Superior temporal gyrus (tissue), 1 donor: ENCODE measurements around the gene FAM83G.
"Not testable (repeated sequence)": the region's sequence is repeated elsewhere in the genome, so short reads cannot be mapped to it uniquely, and the experiment has no call there.

Experiments
- DNase-seq: peaks from one replicate; pipeline ENCODE4 v3.0.0-alpha.2; 2016; ENCODE audit errors: extremely low spot score

The FAM83G gene, protein sequence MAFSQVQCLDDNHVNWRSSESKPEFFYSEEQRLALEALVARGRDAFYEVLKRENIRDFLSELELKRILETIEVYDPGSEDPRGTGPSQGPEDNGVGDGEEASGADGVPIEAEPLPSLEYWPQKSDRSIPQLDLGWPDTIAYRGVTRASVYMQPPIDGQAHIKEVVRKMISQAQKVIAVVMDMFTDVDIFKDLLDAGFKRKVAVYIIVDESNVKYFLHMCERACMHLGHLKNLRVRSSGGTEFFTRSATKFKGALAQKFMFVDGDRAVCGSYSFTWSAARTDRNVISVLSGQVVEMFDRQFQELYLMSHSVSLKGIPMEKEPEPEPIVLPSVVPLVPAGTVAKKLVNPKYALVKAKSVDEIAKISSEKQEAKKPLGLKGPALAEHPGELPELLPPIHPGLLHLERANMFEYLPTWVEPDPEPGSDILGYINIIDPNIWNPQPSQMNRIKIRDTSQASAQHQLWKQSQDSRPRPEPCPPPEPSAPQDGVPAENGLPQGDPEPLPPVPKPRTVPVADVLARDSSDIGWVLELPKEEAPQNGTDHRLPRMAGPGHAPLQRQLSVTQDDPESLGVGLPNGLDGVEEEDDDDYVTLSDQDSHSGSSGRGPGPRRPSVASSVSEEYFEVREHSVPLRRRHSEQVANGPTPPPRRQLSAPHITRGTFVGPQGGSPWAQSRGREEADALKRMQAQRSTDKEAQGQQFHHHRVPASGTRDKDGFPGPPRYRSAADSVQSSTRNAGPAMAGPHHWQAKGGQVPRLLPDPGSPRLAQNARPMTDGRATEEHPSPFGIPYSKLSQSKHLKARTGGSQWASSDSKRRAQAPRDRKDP

DNA sequence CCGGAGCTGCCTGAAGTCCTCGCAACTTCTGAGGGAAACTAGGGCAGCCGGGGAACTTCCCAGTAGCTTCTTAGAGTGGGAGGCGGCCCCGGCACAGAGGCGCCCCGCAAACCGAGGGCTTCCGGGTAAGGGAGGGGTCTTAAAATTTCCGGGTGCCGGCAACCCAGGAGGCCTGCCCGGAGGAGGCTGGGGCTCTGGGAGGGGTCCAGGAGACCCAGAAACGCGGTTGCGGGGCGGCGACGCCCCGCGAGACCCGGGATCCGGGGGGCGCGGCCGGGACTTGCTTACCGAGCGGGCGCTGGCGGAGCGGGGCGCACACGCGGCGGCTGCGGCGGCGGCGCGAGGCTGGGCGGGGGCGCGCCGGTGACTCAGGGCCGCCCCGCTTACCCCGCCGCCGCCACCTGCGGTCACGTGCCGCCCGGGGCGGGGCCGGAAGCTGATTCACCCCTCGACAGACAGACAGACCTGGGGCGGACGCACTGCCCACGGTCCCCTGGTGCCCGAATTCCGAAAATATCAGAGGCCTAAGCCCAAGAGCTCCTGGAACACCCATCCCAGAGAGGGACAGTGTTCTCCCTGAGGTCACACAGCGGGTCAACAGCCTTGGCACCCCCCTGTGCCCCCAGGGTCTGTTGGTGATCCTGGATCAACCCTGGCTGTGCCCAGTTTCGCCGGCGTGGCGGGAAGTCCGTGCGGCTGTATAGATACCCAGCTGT is at the start of gene FAM83G:
TSS of gene FAM83G (minus strand) at position 344 of the 716 bp plus-strand sequence. CDS start 723 bp downstream, outside the sequence.
- DNase-seq = no peak

DNA sequence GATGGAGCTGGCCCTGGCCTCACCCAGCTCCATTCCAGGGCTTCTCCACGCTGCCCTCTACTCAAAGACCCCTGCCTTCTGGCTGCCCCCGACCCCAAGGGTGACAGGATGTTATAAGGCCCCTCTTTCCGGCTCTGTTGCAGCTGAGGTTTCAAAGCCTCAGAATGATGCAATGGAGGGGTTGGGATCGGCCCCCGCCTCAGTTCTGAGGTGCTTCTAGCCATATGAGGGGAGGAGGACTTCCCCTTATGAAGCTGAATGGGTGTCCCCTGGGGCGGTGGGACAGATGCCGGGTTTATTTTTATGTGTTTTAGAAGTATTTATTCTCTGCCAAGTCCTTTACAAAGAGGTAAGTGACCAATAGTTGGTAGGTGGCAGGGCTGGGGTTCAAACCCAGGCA is 44.3 kb upstream of the FAM83G start:
- DNase-seq = not testable (repeated sequence)

DNA sequence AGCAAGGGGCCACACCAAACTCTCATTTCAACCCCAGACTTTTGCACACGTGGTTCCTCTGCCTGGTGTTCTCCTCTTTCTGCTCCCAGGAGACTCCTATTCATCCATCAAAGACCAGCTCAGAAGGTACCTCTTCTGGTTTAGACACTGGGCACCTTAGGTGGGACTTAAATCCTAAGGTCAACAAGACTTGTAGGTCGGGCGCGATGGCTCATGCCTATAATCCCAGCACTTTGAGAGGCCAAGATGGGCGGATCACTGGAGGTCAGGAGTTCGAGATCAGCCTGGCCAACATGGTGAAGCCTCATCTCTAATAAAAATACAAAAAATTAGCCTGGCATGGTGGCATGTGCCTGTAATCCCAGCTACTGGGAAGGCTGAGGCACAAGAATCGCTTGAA is 42.9 kb upstream of the FAM83G start:
- DNase-seq = not testable (repeated sequence)

DNA sequence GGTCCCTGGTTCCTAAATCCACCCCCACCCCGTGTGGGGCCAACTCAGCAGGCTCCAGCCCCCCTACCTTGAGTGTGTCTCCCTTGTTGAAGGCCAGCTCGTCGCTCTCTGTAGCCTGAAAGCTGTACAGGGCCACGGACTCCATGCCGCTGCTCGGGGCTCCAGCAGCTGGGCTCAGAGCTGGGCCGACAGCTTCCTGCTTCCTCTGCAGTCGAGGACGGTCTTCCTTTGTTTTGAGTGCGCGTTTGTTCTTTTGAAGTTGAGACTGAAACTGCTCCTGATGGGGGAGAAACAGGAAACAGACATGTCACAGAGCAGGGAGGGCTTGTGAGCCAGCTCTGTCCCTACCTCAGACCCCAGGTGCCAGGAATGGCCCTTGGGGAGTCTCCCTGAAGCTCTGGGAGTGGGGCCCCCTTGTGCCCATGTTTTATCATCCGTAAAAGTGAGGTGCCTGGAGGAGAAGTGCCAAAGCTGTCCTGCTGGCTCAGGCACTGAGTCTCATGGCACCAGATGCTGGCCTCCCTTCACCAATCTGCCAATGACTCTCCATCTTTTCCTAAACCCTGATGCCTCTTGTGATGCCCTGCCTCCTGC is 42.3 kb upstream of the FAM83G start, which contains the start of gene GRAP:
TSS of gene GRAP (minus strand) at position 176 of the 594 bp plus-strand sequence. CDS start at position 145, 31 bp downstream.
- not testable (repeated sequence) for DNase-seq

DNA sequence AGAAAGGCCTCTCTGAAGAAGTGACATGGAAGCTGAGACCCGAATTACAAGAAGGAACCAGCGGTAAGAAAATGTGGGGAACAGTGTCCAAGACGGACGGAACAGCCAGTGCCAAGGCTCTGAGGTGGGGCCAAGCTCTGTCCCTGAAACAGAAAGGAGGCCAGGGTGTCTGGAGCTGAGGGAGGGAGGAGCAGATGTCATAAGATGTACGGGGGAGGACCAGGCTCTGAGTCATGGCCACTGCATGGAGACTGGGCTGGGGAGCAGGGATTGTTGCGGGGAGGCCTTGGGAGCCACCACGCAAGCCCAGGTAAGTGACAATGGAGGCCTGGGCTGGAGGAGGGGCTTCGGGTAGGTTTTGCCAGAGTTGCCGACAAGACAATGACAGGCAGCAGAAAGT is 40.1 kb upstream of the FAM83G start:
- not testable (repeated sequence) for DNase-seq

DNA sequence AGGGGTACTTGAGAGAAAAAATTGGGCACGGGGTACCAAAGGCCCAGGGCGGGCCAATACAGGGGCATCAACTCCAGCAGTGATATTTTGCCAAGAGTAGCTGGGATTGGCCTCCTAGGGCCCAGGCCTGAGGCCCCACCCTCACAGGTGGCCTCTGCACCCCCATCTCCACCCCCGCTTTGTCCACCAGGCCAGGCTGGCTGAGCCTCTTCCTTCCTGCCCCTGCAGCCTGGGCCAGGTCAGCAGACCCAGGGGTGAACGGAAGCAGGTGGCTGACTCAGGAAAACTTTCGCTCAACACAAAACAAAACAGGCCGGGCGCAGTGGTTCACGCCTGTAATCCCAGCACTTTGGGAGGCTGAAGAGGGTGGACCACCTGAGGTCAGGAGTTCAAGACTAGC is 38.5 kb upstream of the FAM83G start:
- not testable (repeated sequence) for DNase-seq

DNA sequence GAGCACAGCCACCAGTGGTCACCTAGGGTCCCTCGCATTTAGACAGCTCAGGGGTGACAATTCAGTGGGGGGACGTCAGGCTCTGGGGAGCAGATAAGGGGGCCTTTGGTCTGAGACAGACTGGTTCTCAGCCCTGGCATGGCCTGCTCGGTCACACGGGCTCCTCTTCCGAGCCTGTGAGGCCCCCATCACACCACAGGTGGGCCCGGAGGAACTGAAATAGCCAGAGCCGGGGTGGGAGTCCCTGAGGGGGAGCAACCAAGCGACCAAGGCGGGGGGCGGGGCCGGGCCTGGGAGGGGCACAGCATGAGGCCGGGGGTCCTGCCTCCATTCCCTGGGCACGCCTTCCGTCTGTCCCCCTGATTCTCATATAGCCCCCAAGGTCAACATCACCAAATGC is 37.8 kb upstream of the FAM83G start:
- DNase-seq = not testable (repeated sequence)

DNA sequence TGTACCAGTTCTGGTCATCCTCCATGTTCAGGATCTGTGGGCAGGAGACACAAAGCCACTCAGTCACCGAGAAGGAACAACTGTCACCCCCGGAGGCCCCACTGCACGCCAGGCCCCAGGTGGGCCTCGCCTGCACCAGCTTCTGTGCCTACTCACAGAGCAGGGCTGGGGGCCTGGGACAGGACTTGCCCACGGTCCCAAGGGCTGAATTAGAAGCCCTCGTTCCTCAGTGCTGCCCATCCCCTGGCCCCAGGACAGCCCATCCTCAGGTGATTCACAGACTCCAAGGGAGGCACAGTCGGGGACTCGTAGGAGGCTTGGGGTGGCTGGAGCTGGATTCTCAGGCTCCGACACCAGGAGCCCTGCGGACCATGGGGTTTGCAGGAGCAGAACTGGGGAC is 37.3 kb upstream of the FAM83G start:
- not testable (repeated sequence) for DNase-seq

DNA sequence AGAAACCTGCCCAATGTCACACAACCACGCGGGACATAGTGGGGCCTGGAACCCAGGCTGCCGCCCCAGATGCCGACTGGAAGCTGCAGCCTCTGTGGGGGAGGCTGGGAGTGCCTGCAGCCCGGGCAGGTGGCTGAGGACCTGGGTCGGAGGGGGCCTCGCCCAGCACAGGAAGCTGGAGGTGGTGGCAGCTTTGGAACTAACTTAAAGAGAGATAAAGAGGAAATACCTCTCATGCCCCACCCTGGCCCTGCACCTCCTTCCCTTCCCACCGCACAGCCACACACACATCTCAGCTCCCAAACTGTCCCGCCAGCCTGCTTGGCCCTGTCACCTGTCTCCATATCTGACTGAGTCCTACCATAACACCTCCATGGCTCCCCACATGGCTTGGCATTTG is 35.8 kb upstream of the FAM83G start:
- not testable (repeated sequence) for DNase-seq

DNA sequence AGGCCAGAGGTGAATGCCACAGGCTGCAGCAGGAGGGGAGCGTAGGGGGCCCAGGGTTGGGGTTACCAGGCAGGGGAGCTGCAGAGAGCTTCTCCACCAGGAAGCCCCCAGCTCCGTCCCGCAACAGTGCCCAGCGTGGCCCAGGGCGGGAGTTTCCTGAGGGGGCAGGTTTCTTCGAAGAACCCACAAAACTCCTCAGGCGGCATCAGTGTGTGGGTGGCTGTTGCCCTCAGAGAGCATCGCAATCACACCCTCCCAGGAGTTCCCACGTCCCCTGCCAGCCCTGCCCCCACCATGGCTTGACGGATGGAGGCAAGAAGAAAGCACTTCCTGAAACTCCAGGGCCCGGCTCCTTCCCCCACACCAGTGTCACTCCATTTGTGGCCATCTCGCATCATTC is 34.2 kb upstream of the FAM83G start:
- not testable (repeated sequence) for DNase-seq

DNA sequence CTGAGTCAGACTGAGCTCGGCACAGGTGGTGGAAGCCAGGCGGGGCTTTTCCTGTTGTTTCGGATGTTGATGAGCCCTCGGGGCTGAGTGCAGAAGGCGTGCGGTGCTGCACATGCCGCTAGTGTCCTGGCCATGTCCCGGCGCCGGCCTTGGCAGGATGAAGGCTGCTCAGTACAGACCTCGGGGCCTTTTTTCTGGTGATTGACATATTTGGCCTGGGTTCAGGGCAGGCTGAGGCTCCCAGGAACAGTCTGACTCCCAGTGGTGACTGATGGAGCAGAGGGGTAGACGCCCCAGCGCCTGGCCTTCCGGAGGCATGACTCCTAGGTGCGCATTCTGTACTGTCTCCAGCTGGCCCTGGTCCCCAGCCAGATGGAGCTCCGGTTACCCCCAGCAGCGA is 33.4 kb upstream of the FAM83G start:
- DNase-seq = not testable (repeated sequence)

DNA sequence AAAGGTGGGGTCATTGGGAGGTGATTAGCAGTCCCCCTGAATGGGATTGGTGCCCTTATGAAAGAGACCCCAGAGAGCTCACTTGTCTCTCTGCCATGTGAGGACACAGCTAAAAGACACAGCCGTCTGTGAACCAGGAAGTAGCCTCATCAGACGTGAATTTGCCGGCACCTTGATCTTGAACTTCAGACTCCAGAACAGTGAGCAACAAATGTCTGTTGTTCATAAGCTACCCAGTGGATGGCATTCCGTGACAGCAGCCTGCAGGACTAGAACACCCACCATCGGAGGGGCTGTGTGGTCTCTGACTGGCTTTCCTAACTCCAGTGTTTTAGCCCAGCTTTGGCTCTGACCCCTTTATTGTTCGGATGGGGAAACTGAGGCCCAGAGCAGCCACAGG is 33.0 kb upstream of the FAM83G start:
- not testable (repeated sequence) for DNase-seq

DNA sequence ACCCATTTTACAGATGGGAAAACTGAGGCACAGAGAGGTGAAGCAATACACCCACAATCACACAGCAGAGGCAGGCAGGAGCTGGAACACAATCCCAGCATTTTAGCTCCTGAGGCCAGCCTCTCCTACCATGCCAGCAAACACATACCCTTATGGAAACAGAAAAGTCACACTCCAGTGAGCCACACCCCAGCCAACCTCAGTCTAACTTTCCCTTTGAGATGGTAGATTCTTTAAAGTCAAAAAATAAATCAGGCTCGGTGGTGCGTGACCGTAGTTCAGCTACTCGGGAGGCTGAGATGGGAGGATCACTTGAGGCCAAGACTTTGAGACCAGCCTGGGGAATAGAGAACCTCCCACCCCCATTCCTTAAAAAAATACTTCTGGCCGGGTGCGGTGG is 31.6 kb upstream of the FAM83G start:
- not testable (repeated sequence) for DNase-seq

DNA sequence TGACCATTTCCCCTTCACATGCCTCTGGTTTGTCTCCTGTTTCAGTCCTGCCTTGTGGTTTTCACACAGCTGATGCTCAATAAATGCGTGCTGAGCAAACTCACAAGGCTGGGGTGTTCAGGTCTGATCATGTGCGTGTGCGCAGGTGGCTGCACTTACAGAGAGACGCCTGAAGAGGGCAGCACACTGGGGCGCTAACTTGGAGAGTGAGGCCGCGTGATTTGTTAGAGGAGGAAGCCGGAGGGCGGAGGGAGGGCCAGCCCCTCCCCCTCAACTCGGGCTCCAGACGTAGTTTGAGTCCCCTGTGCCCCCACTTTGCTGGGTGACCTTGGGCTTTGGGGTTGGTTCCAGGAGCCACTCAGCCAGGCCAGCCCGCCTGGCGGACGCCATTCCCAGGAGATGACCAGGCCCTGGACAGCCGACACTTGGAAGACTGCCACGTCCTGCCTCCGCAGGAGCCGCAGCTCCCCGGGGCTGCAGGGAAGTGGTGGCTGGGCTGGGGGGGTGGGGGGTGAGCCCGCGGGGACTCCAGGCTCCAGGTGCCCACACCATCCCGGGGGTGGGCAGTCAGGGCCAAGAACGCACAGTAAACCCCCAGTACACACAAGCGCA is 27.9 kb upstream of the FAM83G start:
- not testable (repeated sequence) for DNase-seq

DNA sequence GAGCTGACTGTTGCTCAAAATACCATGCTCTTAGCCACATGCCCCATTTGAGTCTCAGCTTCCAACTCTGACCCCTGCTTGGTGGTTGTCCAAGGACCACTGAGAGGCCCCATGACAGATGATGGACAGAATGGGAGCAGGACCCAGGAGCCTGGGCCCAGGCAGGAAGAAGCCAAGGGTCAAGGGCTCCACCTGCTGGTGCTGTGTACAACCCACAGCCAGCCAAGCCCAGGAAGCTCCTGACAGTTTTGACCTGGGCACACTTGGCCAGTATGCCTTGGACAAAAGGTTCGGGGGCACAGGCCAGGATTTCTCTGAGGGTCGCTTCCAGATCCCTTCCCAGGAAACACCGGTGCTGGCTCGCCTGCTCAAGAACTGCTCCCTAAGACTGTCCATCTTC is 27.2 kb upstream of the FAM83G start:
- DNase-seq = not testable (repeated sequence)

DNA sequence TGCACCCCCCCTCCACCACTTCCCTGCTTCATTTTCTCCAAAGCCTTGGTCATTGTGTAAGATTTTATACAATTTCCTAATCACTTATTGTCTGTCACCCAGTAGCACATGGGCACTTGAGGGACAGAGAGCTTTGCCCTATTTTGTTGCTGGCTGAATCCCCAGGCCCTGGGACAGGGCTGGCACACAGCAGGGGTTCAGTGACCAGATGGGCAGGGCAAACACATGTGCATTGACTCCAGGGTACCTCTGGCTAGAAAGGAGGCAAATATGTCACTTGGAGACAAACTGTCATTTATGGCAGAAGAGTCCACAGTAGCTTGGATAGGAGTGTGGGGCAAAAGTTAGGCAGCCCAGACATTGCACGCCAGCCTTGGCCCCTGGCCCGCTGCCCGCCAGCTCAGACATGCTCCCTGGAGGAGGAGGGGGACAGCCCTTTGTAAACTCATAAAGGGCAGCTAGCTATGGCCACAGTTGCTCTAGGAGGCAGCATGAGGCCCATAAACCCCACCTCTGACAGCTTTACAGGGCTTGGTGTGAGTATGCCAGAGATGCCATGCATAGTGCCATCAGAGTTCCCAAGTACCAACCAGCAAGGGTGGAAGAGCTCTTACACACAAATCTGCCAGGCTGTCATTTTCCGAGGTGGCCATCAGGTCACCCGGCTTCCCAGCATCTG is 26.3 kb upstream of the FAM83G start:
- DNase-seq = not testable (repeated sequence)

DNA sequence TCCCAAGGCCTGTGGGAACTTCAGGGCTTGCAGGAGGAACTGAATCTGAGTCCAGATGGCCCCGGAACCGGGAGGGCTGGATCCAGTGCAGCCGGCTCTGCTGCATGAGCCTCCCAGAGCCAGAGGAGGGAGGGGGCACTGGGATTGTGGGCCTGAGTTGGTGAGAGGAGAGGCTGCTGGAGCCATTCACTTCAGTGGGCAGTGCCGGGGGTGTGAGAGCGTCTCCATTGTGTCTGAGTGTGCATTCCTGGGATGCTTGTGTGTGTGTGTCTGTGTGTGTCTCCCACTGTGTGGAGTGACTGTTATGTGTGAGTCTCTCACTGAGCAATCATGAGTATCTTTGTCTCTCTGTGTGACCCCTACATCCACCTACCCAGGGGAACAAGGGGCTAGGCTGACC is 25.2 kb upstream of the FAM83G start:
- not testable (repeated sequence) for DNase-seq

DNA sequence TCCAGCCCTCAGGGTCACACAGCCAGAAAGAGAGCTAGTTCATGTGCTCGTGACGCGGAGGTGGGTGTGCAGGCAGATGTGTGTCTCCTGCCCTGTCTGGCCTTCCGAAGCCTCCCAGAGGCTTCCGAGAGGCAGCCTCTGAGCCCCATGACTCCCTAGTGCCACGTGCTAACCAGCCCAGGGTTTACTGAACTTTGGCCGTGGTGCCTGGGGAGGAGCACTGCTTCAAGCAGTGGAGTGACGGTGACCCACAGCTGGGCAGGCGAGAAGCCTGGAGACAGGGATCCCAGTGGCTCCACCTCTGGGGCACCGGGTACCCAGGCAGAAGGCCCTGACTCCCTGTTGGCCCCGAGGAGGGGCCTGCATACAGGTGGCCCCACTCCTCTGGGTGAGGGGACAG is 24.1 kb upstream of the FAM83G start:
- DNase-seq = not testable (repeated sequence)

DNA sequence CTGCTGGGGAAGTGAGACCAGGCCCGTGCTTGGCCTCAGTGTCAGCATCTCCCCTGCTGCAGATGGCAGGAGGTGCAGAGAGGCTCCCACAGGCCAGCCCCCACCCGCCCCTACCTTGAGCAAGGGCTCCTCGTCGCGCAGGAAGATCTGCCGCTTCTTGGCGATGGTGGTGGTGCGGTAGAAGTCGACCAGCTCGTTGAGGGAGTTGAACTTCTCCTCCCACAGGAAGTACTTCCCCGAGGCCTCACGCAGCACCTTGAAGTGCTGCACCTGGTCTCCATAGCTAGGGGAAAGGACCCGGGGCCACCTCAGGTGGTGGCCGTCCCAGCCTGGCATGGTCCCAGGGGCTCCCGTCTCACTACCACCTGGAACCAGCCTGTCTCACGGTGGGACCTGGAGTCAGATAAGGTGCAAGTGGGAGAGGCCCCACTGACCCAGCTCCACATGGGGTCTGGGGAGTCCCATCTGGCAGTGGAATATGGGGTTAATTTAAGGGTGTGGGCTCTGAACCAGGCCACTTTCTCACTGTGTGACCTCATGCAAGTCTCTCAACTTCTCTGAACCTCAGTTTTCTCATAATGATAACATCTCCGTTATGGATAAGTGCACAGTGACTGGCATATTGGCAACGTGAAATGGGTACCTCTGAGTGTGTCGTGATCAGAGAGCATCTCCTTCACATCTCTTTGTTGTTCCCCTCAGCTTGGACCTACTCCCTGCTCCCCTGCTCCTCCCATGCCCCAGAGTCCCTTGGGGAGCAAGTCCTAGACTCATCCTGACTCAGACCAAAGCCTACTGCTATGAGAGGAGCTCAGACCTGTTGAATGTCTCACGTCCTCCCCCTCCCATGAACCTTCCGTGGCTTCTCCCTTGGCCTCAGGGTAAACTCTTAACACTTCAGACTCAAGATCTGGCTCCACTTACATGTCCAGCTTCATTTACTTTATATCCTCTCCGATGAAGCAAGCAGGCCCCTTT is 19.8 kb upstream of the FAM83G start:
- no peak for DNase-seq
